Heart left ventricle (tissue), 13 donors: ENCODE measurements around the gene FANCB.

ENCODE experiments used
- CTCF ChIP-seq, 12 donors: fragments of 200-600 bp; sonication (generic) in 4 of 12; IDR thresholded peaks; one replicate each; pipeline versions ENCODE4 v1.5.0 to v1.8.0; 2018 to 2022; ENCODE audit warnings: antibody characterized with exemption in 12 of 12, mild to moderate bottlenecking in 5 of 12
- POLR2A ChIP-seq, 2 donors: fragments of 450-650 bp; IDR thresholded peaks; one replicate each; pipeline ENCODE4 v1.6.1; 2017; ENCODE audit warnings: antibody characterized with exemption in 2 of 2, mild to moderate bottlenecking in 2 of 2, moderate library complexity in 2 of 2
- donor health status: ischemic (EF 13 %, LVEDD 7.1; RV severe dilation, severe dysfunction).
- donor health status: DM: no; HTN: yes; CAD: no.
- donor health status: DM: no; HTN: no; CAD: no.
- donor health status: ischemic (EF 25% LVEDD 6.9; RV normal size, moderate dysfunction).
- donor health status: ischemic (EF 25% LVEDD 5.7; RV mildly dilated, moderate dysfunction).
- donor health status: ischemic (EF 35%, LVEDD 5.7; RV mildly dilated, moderate dysfunction).
- donor health status: nonischemic (EF 11% LVEDD 7.7; RV severe dilation, severe dysfunction).
- donor health status: DM: yes; HTN: yes; CAD: no.
- donor health status: PGD.
- donor health status: ischemic (EF 29% LVEDD 5.4; RV normal size, mild dysfunction).
- donor health status: nonischemic (EF 23%, LVEDD 6.1; RV moderate dilation, normal function).

- TF ChIP-seq CTCF (IDR thresholded peaks at IDR 0.05) (no peak), POLR2A (IDR thresholded peaks at IDR 0.05) (no peak)
These were observed 47.3 kb upstream of the FANCB start for GRCh38 chrX:14920196-14920595.
